Astrocyte of the cerebellum (primary cell): ENCODE measurements around the gene FOXRED2.
A peak's percentile ranks its signal among the peaks of the same experiment; 100 is the strongest.

Experiments
- DNase-seq: peaks from one replicate; pipeline ENCODE4 v3.0.0-alpha.2; 2011; ENCODE audit warnings: low read depth
- H3K4me3 ChIP-seq: 2 replicates; pipeline ENCODE4 v1.5.1; 2011; ENCODE audit warnings: mild to moderate bottlenecking, low read depth, low read length, moderate library complexity
- in situ Hi-C: cut with HindIII; loops from 2 replicates; pipeline ENCODE4 v1.10.0; 2017; ENCODE audit warnings: low sequenced_read_pairs
- TF ChIP-seq, protein P1 (sequence below): IDR thresholded peaks from 2 replicates; pipeline ENCODE4 v1.5.1; 2012; ENCODE audit warnings: low read length, low read depth, moderate library complexity, mild to moderate bottlenecking; ENCODE audit errors: missing control alignments

The FOXRED2 gene

DNA sequence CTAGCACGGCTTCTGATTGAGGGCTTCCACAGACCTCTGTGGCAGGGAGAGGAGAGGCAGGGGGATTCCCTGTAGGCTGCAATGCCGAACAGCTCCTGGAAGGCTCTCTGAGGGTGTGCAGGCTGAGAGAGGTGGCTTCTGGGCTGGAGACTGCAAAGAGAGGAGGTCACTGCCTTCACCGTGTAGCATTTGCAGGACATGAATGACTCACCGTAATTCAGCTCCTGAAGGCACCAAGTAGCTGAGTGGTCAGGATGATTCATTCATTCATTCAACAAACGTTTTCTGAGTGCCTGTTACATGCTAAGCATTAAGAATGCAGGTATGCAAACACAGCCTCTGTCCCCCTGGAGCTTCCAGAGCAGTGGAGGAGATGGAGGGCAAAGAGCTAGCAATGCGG lies 40.1 kb upstream of the FOXRED2 start:
- in situ Hi-C loops, result loop anchor here (10.0 kb wide), 1 partner anchor 228 kb away; the partner anchor contains the start of gene IFT27
- peak; percentile 34 for DNase-seq
- TF ChIP-seq, protein P1, sequence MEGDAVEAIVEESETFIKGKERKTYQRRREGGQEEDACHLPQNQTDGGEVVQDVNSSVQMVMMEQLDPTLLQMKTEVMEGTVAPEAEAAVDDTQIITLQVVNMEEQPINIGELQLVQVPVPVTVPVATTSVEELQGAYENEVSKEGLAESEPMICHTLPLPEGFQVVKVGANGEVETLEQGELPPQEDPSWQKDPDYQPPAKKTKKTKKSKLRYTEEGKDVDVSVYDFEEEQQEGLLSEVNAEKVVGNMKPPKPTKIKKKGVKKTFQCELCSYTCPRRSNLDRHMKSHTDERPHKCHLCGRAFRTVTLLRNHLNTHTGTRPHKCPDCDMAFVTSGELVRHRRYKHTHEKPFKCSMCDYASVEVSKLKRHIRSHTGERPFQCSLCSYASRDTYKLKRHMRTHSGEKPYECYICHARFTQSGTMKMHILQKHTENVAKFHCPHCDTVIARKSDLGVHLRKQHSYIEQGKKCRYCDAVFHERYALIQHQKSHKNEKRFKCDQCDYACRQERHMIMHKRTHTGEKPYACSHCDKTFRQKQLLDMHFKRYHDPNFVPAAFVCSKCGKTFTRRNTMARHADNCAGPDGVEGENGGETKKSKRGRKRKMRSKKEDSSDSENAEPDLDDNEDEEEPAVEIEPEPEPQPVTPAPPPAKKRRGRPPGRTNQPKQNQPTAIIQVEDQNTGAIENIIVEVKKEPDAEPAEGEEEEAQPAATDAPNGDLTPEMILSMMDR, result no peak

DNA sequence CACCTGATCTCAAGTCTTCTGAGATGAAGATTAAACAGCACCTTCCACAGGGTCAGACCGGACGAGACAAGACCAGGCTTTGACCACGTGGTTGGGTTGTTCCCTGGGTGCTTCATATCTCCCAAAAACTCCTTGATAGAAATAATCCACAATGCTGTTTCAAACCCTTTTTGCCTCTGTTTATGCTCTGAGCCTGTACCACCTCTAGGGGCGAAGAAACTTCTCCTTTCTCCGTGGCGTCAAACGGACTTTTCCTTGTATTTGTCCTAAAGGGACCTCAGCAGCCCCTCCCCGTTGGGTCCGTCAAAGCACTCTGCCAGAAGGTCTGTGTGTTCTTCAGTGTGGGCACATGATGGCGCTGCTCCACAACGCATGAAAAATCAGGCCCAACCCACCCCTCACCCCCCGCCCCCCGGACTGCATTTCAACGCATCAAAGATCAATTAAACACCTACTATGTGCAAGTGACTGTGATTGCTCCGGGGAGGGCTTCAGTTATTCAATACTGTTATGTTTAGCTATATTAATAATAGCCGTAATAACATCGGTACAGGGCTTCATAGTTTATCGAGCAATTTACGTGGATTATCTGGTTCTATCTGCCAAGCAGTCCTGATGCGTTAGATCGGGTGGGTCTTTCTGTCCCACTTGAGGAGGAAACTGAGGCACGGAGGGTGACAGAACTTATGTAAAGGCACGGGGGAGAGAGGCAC lies 39.4 kb upstream of the FOXRED2 start:
- in situ Hi-C loops, result loop anchor here (10.0 kb wide), 1 partner anchor 229 kb away; the partner anchor contains the start of gene IFT27
- H3K4me3 ChIP-seq, result no peak overlapping the region
- TF ChIP-seq, protein P1, result peak; percentile 56
- DNase-seq, result peak; percentile 43

More for the DNA sequence above, 40.1 kb upstream of the FOXRED2 start:
- H3K4me3 ChIP-seq, result no peak overlapping the region

DNA sequence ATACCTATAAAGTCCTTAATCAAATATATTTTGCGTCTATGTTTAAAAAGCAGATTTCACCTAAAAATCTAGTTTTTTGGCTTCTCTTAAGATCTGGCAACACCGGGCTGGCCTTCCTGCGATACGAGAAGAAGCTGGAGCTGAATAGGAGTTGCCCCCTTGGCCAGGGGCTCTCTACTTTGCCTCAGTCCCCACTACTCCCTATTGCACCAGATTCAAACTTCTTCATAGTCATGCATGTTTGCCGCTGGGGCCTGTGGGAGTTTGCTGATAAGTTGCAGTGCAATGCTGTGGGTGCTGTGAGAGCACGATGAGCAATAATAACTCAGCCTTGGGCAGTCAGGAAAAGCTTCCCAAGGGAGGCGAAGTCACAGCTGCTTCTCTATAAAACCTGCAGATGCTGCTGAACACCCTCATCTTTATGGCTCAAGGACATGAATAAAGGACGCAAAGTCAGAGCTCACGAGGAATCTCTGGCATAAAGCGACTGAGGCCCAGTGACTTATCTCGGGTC lies 37.3 kb upstream of the FOXRED2 start:
- H3K4me3 ChIP-seq, result no peak overlapping the region
- in situ Hi-C loops, result loop anchor here (10.0 kb wide), 1 partner anchor 231 kb away; the partner anchor contains the start of gene IFT27
- no peak for DNase-seq
- TF ChIP-seq, protein P1, result no peak

DNA sequence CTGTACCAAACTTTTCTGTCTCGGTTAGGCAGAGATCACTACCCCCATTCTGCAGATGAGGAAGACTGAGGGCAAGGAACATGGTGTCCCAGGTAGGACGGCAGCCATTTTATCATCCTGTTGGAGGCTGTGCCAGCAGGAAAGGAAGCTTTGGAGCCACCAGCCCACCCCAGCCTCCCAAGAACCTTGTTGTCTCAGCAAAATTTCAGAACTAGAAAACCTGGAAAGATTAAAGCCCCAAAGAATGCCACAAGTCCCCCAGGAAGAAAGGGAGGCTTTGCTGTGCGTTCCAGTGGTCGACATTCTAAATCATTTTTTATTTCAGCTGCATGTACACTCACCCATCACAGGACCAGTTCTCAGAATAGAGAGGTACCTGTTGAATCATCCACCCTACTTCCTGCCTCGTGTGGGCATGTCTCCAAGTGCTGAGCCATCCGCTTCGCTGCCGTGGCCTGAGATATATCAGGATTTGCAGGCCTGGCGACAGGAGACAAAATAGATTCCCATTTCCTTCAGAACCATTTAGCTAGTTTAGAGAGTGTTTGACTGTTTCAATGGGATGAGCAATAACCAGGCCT lies 35.1 kb upstream of the FOXRED2 start:
- no peak overlapping the region for H3K4me3 ChIP-seq
- DNase-seq, result peak; percentile 74
- TF ChIP-seq, protein P1, result no peak
- in situ Hi-C loops, result loop anchor here (10.0 kb wide), 1 partner anchor 233 kb away; the partner anchor contains the start of gene IFT27

DNA sequence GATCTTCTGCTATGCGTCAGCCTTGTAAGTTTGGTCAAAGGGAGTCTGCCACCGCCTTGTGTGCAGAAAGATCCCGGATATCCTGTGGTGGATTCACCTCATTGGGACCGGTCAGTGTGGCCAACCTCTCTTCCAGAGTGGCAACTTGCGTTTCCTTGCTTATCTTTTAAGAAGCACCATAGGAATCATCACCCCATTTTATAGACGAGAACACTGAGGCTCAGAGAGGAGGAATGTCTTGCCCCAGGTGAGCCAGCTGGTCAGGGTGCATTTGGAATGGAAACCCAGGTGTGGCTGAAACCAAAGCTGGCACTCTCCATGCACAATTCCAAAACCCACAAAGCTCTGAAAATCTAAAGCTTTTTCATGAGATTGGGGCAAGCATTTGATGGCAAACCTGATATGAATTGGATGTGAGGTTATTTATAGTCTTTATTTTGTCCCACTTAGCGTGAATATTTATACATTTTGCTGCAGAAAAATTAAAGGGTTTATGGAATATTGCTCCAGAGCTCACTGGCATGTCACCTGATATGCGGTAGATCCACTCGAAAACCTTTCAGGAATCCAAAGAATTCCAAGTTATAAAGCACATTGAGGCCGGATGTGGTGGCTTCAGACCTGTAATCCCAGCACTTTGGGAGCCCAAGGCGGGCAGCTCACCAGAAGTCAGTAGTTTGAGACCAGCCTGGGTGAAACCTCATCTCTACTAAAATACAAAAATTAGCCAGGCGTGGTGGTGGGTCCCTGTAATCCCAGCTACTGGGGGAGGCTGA lies 34.2 kb upstream of the FOXRED2 start:
- no peak overlapping the region for H3K4me3 ChIP-seq
- TF ChIP-seq, protein P1, result no peak
- in situ Hi-C loops, result loop anchor here (10.0 kb wide), 1 partner anchor 234 kb away; the partner anchor contains the start of gene IFT27
- DNase-seq, result peak; percentile 22

DNA sequence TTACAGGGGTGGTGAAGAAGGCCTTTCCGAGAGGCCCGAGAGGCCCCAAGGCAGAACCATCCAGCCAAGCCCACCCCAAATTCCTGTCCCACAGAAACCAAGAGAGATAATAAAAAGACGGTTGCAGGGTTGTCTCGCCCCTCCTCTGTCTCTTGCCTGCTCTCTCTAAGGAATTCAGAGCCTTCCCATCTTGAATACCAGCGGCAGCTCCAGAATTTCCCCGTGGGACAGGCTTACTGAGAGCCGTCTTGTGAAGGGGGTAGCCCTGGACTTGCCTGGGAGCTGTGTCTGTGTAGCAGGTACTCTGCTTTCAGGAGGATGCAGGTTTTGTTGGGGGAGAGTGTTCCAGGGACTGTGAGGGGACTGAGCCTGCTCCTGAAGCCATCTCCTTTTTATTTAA lies 31.7 kb upstream of the FOXRED2 start:
- TF ChIP-seq, protein P1, result no peak
- no peak for DNase-seq
- H3K4me3 ChIP-seq, result no peak overlapping the region
- in situ Hi-C loops, result no loop called here
